Measurements from ENCODE around the gene AP3S1.

The AP3S1 gene

DNA sequence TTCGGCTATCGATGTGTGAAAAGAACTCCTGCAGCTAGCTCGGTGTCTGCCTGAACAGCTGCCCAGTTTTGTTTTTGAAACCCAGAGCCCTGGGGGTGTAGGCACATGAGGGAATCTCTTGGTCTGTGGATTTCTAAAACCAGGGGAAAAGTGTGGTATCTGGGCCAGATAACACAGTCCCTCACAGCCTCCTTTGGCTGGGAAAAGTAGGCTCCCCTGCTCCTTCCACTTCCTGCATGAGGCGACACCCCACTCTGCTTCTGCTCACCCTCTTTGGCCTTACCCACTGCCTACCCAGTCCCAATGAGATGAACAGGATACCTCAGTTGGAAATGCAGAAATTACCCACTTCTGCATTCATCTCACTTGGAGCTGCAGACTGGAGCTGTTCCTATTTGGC, 15.8 kb upstream of the AP3S1 start:
- no peak for DNase-seq

DNA sequence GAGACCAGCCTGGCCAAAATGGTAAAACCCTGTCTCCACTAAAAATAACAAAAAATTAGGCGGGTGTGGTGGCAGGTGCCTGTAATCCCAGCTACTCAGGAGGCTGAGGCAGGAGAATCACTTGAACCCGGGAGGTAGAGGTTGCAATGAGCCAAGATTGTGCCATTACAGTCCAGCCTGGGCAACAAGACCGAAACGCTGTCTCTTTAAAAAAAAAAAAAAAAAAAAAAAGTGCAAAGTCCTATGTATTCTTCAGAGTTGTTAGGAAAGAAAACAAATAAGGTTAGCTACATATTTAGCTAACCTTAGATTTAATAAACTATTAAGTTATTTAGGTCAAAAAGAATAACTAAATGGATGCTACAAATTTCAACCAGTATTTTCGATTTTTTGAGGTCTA, 11.8 kb upstream of the AP3S1 start:
- no peak for DNase-seq

DNA sequence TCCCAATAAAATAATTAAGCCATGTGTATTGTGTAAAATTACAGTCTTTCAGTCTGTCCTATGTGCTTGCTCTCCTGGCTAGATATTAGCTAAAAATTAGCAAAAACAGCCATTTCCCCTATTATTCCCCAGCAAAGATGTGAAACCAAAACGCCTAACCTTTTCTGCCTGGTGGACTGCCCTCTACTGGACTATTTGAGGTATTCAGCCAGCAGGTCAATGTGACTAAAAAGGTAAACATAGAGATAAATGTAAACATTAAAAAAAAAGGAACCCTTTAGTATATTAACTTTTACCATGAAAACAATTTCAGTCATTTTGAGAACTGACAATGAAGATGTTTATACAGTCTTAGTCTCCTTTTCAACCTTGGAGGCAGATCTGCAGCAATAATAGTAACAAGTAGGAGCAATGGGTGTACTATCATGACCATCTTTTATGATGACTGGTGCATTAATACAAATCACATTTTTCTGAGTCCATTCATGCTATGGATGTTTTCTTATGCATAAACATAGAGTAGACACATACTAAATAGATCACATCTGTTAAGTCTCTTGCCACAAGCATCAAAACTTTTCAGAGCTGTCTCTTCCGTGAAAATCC, 10.5 kb upstream of the AP3S1 start:
- DNase-seq, result peak; percentile 45 to 68

DNA sequence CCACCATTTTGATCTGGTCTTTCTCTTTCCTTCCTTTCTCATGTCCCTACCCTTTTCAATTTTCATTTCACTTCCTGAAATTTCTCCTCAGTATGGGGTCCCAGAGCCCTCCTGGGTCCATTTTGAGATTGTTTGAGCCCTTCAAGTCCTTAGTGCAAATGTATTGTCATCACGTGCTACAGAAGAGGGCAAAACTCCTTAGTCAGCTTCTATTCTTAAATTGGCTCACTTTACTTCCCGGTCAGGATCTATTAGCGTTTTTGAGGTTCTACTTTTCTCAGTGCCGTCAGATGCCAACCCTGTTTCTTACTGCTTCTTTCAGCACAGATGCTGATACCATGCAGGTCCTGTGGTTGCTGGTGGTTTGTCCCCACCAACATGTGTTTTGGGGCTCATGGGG, 6.3 kb upstream of the AP3S1 start:
- no peak for DNase-seq

DNA sequence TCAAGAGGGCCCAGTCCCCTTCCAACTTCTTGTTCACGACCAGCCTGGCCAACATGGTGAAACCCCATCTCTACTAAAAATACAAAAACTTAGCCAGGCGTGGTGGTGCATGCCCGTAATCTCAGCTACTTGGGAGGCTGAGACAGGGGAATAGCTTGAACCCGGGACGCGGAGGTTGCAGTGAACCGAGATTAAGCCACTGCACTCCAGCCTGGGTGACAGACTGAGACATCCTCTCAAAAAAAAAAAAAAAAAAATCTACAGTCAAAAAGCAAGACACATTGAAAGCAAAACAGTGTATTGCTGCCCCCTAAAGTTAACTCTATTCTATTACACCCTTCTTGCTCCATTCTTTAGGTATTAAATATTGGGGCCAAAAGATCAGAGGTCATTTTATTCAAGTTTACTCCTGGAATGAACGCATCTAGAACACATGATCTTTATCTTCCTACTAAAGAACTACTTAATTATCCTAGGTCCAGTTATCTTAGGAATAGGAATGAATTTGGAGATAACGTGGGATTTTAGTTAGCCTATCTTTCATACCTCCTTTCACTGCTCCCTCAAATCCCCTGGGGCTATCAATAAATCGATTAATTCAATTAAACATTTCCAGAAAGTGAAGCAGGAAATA, 2.7 kb upstream of the AP3S1 start:
- DNase-seq, result peak; percentile 53 to 72

DNA sequence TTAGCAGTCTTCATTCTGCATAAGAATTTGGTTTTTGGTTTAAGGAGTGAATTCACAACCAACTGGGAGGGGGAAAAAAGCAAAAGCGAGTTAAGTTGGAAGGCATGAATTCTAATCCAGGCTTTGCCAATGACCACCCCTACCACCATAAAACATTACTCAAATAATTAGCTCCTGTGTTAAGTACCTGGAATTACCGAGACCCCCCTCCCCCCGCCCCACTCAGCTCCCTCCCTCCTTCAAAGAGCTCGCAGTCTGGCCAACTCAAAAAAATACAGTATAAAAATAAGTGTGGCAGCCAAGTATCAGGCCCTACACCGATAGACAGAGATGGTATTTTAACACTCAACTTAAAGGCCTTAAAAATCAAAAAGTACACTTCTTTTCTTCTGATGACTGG, 862 bp upstream of the AP3S1 start:
- DNase-seq, result no peak

DNA sequence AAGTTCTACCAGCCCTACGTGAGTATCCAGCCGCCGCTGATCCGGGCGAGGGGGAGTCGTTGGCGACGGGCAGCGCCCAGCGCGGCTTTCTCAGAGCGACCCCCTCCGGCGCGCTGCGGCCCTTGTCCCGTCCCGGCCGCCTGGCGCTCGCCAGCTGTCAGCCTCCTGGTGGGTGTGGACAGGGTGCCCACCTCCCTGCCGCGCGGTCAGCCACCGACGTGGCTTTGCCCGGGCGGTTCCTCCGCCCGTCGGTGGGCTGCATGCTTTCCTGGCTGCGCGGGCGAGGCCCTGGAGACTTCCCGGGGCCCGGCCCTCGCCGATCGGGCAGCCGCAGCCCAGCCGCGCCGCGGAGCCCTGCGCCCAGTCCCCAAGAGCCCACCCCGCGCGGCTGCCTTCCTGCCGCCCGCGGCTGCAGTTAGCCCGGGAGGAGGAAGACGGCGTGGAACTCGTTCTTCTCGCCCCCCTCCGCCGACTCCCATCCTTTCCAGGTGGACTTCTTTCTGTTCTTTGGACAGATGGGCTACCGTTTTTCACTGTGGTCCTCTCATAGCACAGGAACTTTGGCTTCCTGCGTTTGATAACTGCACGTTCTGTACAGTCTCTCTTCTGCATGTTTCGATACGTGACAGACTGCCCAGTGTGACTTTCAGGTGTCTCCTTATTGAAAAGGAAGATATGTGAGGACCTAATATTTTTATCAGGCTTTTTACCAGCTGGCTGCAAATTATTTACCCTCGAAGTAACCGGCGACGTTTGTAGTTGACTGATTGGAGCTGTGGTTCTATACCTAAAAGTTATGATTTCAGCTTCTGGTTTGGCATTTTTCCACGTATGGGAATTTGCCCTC, 577 bp downstream of the AP3S1 start:
- DNase-seq, result peak in 1 of 2 donors; percentile 59

DNA sequence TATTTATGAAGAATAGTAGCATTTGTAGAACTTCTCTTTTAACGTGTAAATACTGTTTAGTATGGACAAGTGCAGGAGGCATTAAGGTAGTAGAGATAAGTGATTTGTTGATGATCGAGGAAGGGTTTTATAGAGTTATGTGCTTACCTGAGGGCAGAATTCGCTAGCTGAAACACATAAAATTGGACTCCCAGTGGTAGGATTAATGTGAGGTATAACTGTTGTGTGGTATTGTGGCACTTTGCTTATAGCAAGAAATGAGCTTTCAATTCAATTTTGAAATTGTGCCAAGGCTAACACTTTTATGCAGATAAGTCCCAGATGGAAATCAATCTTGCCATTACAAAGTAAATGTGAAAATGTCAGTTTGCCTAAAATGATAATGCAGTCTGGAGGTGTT, 1.2 kb downstream of the AP3S1 start:
- DNase-seq, result no peak

DNA sequence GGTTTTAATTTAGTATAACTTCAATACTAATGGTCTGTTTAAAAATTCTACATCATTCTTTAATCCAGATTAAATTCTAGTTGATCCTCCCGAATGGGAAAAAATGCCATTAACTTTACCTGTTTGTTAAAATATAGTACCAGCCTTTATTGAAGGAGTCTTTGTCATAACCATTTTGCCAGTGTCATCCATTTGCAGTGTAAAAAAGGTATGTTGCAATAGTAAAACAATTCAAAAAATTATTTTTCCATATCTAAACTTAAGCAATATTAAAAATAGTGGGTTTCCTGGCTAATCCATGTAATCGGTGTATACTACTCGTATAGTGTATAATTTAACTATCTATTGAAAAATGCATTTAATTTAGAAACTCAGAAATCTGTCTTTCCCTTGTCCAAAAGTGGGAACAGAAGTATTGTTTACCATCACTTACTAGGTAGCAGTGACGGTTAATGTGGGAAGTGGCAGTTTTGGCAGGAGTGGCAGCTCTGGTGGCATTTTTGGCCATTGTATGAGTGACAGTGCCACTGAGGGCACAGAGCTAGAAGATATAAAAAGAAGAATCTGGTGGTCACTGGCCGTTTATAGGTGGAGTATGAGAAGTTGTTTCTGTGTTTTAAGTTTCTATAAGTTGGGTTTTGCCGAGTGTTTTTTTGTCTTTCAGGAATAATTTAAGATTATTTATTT, 1.9 kb downstream of the AP3S1 start:
- DNase-seq, result no peak

DNA sequence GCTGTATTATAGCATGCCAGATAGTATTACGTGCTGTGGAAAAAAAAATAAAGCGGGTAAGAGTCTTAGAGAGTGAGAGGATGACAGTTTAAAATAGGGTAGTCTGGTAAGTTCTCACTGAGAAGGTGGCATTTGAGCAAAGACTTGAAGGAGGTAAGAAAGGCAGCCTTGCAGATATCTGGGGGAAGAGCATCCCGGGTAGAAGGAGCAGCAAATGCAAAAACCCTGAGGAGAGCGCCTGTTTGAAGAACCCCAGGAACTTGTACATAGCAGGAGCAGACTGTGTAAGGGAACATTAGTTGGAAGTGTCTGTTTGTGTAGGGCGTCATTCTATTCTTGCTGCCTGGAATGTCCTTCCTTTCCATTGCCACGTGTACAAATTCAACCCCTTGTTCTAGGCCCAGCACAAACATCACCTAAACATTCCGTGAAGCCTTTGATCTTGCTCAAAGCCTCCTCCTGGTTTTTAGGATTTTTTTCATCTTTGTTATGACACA, 2.6 kb downstream of the AP3S1 start:
- DNase-seq, result no peak

DNA sequence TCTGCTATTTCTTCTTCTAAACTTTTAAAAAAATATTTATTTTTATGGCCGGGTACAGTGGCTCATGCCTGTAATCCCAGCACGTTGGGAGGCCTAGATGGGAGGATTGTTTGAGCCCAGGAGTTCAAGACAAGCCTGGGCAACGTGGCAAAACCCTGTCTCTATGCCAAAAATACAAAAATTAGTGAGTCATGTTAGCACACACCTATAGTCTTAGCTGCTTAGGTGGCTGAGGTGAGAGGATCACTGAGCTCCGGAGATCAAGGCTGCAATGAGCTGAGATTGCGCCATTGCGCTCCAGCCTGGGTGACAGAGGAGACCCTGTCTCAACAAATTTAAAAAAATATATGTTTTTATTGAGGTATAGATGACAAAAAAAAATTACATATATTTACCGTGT, 5.6 kb downstream of the AP3S1 start:
- DNase-seq, result no peak

DNA sequence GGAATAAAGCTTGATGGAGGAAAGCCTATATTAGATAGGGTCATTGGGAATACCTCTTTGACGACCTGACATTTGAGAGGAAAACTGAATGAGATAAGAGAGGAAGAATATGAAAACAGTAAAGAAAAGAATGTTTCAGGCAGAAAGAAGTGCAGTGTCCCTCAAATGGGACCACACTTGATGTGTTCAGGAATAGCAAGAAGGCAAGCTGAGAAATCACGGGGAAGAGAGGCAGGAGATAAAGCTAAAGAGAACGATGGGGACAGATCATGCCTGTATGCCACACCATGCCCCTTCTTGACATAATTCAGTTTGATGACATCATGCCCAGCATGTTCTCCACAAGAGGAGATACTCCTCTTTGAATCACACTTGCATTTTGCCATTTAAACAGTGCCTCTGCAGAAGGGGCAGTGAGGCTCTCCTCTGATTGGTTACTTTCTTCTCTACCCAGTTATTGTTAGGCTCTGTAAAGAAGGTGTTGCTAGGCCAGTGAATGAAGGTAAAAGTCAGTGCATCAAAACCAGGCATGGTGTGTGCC, 7.6 kb downstream of the AP3S1 start:
- no peak for DNase-seq

DNA sequence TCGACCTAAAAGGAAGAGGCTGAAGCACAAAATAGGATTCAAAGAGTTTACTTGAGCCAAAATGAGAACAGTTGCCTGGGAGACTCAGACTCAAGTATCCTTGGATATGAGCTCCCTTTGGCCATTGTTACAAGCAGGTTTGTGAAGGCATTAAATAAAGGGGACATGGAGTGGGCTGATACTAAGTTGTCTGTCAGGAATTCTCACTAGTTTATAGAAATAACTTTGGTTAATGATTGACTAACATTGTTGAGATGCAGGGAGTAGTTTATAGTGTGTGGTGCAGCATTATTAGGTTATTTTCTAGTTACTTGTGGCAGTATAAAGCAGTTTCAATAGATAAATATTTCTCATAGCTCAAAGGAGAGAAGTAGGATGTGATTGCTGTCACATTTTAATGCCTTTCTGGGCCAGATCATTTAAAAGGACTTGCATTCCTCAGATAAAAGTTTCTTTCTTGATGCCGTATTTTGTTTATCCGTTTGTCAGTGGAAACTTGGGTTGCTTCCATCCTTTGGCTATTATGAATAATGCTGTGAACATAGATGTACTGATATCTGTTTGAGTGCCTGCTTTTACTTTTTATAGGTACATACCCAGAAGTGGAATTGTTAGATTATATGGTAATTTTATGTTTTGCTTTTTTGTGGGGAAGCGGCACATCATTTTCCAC, 9.1 kb downstream of the AP3S1 start:
- DNase-seq, result no peak

DNA sequence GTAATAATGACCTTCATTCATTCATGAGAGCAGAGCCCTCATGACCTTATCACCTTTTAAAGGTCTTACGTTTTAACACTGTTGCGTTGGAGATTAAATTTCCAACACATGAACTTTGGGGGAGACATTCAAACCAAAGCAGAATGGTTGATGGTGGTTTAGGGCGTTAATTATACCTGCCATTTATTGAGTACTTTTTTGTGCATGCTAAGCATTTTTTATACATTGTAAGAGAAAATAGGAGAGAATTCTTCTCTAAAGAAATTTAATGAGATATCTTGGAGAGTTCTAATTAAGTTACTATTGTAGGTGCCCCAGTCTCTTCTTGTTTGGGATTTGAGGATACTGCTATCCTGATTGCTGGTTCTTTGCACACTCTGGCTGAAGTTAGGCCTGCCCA, 12.4 kb downstream of the AP3S1 start:
- no peak for DNase-seq

DNA sequence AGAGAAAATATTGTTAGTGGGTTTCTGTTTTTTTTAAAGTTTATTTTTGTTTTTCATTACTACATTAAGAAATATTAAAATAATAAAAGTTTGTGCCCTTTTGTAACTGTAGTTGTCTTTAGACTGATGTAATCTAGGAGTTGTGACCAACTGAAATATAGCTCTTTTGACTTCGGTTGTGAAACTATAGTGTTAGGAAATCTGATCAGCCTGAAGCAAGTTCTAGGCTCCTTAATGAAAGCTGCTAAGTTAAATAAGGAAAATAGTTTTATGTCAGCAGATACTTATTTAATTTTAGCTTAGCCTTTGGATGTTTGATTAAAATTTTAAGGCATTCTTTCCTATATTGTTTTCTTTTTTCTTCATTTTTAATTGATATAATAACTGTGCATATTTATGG, 14.2 kb downstream of the AP3S1 start:
- DNase-seq, result peak; percentile 58 to 73

DNA sequence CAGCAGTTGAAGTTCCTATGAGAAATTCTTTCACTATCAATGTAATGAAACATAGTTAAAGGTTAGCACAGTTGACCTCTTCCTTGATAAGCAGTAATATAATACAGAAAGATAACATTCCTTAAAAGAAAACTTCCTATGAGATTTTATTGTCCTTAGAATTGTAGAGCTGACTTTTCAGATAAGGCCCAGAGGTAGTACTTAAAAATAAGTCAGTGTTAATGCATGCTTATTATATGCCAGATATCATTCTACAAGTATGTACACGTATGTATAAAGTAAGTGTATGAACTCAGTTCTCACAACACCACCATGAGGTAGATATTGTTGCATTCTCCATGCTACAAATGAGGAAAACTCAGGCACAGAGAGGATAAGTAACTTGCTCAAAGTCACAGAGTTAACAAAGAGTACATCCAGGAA, 15.3 kb downstream of the AP3S1 start:
- DNase-seq, result no peak

DNA sequence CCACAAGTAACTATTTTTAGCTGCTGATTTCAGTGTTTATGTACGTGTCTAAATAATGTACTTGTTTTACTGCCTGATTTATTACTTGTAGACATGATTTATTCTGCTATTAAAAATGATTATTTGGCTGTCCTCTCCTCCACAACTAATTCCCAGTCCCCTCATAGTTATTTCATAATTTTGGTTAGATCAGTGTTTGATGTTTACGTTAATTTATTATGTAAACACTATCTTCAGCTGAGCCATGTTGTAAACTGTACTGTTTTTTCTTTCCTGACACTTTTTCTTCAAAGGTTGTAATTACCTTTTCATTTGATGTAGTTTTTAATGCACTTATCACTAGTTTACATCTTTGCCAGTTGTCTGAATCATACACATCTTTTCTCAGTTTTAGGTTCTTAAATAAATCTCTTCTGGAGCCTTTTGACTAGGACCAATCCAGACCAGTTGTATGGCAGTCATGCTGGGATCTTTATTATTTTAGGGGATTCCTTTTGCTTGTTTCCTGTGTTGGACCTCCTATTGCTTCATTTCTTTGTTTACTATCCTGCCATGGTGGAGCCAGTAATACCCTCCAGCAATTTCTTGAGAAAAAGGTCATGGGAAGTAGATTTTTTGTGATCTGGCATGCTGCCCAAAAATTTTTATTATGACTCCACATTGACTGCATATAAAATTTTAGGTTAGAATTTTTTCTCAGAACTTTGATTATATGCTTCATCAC, 16.1 kb downstream of the AP3S1 start:
- no peak for DNase-seq

DNA sequence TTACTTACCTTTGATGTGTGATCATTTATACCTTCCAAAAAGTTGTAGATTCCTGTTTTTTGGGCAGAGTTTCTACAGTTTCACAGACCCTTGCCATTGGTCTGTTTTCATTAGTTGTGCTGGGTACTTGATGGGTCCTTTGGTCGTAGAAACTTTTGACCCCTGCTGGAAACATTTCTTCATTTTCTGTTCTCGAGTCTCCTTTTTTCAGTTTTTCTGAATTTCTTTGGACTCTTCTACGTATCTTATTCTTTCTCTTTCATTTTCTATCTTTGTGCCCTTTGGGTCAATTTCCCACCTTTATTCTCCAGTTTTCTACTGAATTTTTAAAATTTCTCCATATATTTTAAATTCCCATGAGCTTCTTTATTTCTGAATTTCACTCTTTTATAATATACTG, 16.7 kb downstream of the AP3S1 start:
- DNase-seq, result no peak

DNA sequence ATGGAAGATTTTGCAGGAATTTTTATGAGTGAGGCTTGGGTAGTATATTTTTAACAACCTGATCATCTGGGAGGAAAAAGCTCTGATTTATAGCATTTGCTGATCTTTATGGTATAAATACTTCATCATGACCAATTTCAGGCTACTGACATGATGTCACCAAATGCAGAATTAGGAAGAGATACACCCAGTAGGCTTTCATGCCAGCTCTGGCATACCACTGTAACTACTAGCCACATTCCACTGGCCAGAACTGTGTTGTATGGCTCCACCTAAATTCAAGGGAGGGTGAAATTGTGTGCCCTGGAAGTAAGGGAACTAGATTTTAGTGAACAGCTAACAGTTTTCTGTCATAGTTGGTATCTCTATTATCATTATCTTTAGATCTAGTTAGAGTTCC, 17.6 kb downstream of the AP3S1 start:
- no peak for DNase-seq

DNA sequence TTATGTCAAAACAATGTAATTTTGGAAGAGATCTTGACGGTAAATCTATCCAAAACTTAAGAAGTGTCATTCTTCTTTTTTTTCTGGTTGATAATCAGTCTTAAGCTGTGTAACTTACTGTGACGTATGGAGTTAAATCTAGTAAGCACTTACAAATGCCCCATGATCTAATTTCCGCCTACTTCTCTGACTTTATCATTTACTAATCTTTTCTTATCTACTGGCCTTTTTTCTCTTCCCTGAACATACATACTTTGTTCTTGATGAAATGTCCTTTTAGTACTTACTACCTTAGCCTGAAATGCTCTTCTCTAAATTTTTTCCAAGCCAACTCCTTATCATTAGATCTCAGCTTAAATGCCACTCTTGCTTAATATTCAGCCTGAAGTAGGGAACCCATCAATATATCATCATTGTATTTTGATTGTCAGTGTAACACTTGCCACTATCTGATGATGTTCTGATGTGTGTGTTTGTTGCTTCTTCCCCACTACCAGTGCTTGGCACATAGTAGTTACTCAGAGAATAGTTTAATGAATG, 27.6 kb downstream of the AP3S1 start:
- DNase-seq, result no peak

DNA sequence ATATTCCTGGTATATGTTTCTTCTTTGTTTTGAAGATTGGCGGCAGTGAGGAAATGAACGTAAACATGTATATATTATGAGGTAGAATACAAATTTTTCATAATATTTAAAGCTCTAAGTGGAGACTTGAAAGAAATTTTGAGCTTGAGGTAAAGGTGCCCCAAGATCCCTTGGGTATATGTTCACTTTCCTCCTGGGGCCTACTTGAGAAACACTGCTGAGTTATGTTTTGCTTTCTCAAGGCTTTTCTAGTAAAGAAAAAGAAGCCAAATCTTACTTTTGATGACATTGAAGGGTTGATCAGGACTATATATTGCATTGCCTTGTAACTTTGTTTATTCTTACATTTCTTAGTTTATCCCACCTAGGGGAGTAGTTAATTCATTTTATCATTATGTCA, 30.7 kb downstream of the AP3S1 start:
- no peak for DNase-seq

DNA sequence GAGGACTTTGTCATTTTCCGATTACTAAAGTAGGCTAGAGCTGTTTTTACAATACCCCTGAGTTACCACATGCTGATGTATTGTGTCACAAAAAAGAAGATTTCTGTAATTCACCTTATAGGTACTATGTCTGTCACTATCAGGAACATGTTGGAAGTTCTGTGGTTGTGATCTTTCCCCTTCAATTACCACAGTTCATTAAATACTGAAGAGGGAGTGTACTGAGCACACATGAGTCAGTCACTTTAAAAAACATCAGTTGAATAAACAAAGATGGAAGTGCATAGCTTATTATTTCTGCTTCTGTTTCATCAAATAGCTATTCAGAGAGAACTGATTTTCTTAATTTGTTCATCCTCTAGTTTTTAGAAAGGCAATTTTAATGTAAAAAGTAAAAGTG, 31.7 kb downstream of the AP3S1 start:
- DNase-seq, result no peak
